HT1080 (cell line): Measurements from ENCODE around the gene VAMP1. TPM values are rescaled to one million over a fixed set of nuclear protein-coding genes. Genes with fewer than 3 reads are reported as not detected.
"Not testable (repeated sequence)": the region's sequence is repeated elsewhere in the genome, so short reads cannot be mapped to it uniquely, and the experiment has no call there.

ENCODE experiments used
- DNase-seq: peaks from one replicate; pipeline ENCODE4 v3.0.0-alpha.2; 2015; ENCODE audit warnings: low read depth
- total RNA-seq: library from RNA; depleted of rRNA; stranded (reverse); fragments of >200 nt; shearing (Covaris generic); gene quantifications from 2 replicates; pipeline ENCODE4 v1.2.3, GENCODE V29; 2014

The VAMP1 gene
- total RNA-seq, 1 experiment from 2014 or later = 5.5 TPM

- no peak for DNase-seq
Measured at GRCh38 chr12:6469609-6470374, 685 bp downstream of the VAMP1 start.

DNA sequence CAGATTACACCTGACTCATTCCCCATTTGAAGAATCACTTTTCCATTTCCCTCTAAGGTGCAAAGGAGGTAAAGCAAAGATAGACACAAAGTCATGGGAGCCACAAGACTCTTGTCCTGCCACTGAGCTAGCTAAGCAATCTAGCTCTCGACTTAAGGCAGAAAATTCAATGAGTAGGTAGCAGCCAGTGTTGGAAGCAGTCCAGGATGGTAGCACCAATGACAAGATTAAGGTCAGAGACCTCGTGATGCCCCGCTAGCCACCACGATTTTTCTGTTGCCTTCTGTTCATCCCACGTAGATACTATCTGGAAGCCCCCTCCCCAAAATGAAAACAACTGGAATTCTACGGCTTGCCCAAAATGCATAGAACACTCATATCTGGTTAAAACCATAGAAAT is 1.4 kb downstream of the VAMP1 start:
- no peak for DNase-seq

GRCh38 chr12:6468283-6468575 is 2.2 kb downstream of the VAMP1 start:
- no peak for DNase-seq

DNA sequence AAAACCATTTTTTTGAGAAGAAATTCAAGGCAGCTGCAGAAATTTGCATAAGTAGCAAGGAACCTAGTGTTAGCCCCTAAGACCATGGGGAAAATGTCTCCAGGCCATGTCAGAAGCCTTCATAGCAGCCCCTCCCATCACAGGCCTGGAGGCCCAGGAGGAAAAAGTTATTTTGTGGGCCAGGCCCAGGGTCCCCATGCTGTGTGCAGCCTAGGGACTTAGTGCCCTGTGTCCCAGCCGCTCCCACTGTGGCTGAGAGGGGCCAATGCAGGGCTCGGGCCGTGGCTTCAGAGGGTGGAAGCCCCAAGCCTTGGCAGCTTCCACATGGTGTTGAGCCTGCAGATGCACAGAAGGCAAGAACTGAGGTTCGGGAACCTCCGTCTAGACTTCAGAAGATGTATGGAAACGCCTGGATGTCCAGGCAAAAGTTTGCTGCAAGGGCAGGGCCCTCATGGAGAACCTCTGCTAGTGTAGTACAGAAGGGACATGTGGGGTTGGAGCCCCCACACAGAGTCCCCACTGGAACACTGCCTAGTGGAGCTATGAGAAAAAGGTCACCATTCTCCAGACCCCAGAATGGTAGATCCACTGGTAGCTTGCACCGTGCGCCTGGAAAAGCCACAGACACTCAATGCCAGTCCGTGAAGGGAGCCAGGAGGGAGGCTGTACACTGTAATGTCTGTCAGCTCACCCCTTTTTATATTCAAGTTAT is 2.8 kb downstream of the VAMP1 start:
- not testable (repeated sequence) for DNase-seq

- not testable (repeated sequence) for DNase-seq
Measured at GRCh38 chr12:6466751-6467150, 3.7 kb downstream of the VAMP1 start.

- no peak for DNase-seq
Measured at GRCh38 chr12:6466184-6466573, 4.3 kb downstream of the VAMP1 start.

DNA sequence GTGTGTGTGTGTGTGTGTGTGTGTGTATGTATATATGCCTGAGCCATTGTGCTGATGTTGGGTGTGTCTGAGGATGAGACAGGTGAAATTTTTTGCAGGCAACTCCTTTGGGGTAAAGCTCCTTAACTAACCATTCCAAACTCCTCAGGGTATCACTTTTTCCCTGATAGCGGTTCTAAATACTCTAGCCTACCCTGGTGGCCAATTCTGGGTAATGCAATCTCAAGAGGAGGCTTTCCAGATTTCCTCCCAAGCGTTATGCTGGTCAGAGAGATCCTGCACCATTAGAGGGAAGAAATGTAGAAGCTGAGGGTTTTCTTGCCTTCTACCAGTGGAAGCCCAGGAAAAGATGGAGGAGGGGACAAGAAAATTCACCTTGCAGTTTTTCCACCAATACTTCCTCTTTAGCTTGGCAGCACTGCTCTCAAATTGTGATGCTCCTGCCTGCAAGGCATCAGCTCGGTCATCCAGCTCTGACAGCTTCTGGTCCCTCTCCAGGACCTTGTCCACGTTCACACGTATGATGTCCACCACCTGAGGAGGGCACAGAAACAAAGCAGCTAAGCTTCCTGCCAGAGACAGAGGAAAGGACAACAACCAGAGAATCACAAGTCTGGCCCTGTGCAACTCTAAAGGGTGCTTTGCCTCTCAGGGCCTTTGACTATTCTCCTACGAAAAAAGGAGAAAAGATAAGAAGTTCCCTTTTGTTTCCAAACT is 4.9 kb downstream of the VAMP1 start:
- peak; percentile 56 for DNase-seq

- no peak for DNase-seq
Measured at GRCh38 chr12:6464531-6464930, 5.9 kb downstream of the VAMP1 start.

DNA sequence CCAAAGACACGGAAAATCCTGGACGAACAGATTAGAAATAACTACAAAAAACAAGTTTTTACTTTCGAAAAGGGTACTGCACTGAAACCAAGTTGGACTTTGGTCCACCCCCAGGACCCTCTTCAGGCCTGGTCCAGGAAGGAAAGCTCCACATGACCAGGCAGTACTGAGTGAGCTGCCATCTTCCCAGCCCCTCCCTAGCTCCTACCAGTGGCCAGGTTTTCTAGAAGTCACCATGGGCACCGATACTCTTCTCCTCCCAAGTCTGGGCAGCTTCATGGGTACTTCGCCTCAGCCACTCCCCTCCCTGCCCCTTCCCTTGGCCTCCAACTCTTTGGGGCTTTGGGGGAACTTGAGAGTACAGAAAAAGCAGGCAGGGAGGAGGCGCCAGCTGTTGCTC is 6.6 kb downstream of the VAMP1 start:
- DNase-seq = no peak

DNA sequence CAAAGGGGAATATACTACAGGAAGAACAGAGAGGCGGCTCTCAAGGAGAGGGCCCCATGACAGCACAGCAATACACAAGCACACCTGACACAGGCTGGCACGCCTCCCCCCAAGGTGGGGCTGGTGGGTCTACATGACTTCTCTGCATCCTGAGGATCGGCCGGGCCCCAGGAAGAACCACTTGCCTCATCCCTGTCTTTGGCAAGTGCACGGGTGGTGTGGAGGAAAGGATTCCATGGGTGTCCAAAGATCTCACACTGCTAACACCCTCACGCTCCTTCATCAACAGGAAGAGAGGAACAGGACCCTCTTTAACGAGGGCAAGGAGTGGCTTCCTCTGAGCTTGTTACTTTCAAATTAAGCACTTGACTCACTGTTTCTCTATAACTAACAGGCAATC is 7.3 kb downstream of the VAMP1 start:
- DNase-seq = no peak

DNA sequence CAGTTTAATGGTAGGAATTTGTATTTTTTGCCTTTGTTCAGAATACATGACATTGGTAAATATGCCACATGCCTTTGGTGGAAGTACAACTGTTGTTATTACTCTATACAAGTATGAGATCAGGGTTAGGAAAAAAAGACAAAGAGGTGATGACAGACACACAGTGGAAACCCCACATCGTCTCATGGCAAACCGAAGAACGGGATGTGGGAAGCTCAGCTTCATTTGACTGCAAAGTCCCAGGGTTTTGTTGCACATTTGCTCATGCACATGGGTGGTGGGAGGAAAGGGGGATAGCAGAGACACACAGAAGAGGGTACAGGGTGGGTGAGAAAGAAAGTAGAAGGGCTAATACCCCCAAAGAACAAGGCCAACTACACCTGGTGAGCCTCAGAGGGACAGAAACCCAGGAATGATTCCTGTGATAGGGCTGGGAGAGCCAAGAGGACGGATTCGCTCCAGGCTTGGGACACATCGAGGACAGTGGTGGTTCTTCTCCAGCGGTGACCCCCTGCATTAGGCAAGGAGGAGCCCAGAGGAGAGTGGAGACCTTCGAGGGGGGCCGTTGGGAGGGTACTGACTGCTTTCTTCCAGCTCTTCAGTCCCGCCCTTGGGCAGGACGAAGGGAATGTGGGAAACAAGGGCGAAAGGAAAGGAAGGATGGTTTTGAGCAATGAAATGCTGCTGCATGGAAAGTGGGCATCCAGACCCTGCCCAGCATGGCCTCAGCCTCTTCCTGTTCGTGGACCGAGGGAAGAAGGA is 8.1 kb downstream of the VAMP1 start:
- DNase-seq = no peak

- peak; percentile 74 for DNase-seq
Measured at GRCh38 chr12:6461401-6462233, 8.9 kb downstream of the VAMP1 start.

GRCh38 chr12:6460751-6461371 is 9.6 kb downstream of the VAMP1 start:
- DNase-seq = no peak

DNA sequence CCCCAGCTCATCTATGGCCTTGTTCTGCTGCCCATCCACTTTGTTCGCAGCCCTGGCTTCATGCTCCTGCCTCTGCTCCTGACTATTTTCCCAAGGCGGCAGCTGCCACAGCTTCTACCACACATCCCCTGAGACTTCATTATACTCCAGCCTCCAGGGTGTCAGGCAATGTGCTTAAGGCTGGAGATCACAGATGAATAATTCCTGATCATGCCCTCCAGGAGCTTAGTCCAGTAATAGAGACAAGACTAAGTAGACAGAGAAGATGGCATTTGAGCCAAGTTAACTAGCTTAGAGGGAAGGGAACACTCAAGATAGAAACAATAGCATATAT is 11.5 kb downstream of the VAMP1 start:
- no peak for DNase-seq

GRCh38 chr12:6458281-6459003 is 12.0 kb downstream of the VAMP1 start:
- DNase-seq = no peak

DNA sequence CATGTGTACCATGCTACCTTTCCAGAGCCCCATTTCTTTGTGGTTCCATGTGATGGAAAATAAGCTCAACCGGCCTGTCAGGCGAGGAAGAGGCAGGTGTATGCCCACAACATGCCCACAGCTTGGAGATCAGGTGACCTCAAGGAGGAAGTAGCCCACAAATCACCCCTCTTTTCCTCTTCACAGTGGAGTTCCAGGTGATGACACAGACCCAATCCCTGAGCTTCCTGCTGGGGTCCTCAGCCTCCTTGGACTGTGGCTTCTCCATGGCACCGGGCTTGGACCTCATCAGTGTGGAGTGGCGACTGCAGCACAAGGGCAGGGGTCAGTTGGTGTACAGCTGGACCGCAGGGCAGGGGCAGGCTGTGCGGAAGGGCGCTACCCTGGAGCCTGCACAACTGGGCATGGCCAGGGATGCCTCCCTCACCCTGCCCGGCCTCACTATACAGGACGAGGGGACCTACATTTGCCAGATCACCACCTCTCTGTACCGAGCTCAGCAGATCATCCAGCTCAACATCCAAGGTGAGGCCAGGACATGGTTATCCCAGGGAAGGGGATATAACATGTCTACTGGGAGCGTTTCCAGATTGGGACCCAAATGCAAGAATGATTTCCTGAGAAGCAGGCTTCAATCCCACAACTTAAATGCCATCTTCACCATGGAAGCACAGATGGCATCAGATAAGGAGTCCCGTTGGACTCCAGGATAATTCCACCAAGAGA is 13.1 kb downstream of the VAMP1 start:
- DNase-seq = no peak

DNA sequence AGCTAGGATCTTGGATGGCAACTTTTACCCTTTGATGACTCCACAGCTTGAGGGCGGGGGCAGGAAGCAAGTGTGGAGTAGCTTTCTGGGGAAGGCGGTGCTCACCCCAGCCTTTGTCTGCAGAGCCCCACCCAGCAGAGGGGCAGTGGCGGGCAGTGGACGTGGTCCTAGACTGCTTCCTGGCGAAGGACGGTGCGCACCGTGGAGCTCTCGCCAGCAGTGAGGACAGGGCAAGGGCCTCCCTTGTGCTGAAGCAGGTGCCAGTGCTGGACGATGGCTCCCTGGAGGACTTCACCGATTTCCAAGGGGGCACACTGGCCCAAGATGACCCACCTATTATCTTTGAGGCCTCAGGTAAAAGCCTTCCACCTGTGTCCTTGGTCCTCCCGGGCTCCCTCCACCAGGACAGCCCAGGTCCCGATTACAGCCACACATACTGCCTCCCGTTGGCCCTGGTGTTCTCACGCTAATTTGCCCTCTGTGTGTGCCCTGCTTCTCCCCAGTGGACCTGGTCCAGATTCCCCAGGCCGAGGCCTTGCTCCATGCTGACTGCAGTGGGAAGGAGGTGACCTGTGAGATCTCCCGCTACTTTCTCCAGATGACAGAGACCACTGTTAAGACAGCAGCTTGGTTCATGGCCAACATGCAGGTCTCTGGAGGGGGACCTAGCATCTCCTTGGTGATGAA is 17.4 kb downstream of the VAMP1 start:
- DNase-seq = no peak

DNA sequence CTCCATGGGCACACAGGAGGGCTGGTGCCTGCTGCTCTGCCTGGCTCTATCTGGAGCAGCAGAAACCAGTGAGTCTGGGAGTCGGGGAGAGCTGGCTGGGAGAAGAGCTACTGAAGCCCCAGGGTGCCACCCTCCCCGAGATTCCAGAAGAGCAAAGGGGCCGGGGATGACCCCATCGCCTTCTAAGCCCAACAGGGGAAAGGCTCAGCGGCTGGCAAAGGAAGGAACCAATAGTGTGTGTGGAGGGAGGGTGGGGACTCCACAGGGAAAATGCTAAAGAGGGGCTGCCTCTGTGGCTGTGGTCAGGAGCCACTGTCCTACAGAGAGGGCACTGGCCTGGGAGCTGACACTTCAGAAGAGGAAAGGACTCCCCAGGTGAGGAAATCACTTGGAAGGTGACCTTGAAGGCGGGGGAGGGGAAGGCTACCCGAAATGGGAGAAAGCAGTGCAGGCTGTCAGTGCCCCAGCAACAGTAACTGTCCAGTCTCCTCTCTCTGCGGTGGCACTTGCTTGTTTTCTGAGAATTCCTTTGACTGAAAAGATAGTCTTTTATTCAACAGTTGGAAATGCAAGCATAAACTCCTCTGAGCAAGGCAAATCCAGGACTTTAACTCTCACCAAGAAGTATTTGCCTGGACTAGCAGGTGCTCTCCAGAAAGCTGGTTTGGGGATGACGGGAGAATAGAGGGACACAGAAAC is 18.1 kb downstream of the VAMP1 start:
- no peak for DNase-seq
